ENCODE data around the gene MLPH. TPM values are rescaled to one million over a fixed set of nuclear protein-coding genes. Genes with fewer than 3 reads are reported as not detected.
A peak's percentile ranks its signal among the peaks of the same experiment; 100 is the strongest.

Gene MLPH
- total RNA-seq, 1 donor from 2014 or later, result 73.5 TPM

GRCh38 chr2:237558961-237559641, 72.0 kb downstream of the MLPH start:
- Histone ChIP-seq H3K9me3 (replicated peaks) (peaks cover 18% of the 10 kb centered on the region), H3K27me3 (ENCODE audit: low read depth) (peaks cover 6% of the 10 kb centered on the region), H3K27ac (replicated peaks) (no peak overlapping the region), H3K36me3 (peaks cover 21% of the 10 kb centered on the region), H3K4me3 (no peak overlapping the region), H3K4me1 (peaks cover 11% of the 10 kb centered on the region)
- intact Hi-C loops (cut with micrococcal nuclease), result no loop called here
- TF ChIP-seq, protein P1, sequence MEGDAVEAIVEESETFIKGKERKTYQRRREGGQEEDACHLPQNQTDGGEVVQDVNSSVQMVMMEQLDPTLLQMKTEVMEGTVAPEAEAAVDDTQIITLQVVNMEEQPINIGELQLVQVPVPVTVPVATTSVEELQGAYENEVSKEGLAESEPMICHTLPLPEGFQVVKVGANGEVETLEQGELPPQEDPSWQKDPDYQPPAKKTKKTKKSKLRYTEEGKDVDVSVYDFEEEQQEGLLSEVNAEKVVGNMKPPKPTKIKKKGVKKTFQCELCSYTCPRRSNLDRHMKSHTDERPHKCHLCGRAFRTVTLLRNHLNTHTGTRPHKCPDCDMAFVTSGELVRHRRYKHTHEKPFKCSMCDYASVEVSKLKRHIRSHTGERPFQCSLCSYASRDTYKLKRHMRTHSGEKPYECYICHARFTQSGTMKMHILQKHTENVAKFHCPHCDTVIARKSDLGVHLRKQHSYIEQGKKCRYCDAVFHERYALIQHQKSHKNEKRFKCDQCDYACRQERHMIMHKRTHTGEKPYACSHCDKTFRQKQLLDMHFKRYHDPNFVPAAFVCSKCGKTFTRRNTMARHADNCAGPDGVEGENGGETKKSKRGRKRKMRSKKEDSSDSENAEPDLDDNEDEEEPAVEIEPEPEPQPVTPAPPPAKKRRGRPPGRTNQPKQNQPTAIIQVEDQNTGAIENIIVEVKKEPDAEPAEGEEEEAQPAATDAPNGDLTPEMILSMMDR (IDR thresholded peaks at IDR 0.05; ENCODE audit: borderline replicate concordance), result no peak
- DNase-seq, result peak; percentile 68

DNA sequence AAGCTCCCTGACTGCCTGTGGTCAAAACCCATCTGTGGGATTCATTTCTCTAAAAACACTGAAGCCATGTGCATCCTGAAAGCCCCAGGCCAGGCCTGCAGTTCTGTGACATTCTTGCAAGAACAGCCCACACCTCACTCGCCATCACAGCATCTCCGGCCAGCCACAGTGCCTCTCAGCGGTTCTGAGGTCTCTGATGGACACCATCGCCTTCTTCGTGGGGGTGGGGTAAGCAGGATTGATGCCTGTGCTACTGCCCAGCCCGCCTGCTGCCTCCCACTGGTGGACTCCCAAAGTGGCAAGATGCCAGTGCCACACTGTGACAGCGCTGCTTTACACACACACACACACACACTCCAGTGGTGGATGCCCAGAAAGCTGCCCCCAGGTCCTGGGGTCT, 74.2 kb downstream of the MLPH start:
- peaks cover 11% of the 10 kb centered on the region for H3K4me1 ChIP-seq
- no peak overlapping the region for H3K27ac ChIP-seq (replicated peaks)
- H3K4me3 ChIP-seq, result no peak overlapping the region
- H3K36me3 ChIP-seq, result peaks cover under 1% of the 10 kb centered on the region
- DNase-seq, result no peak
- intact Hi-C loops (cut with micrococcal nuclease), result no loop called here
- TF ChIP-seq, protein P1 (IDR thresholded peaks at IDR 0.05; ENCODE audit: borderline replicate concordance), result no peak
- H3K9me3 ChIP-seq (replicated peaks), result peaks cover 3% of the 10 kb centered on the region
- H3K27me3 ChIP-seq (ENCODE audit: low read depth), result peaks cover 18% of the 10 kb centered on the region

DNA sequence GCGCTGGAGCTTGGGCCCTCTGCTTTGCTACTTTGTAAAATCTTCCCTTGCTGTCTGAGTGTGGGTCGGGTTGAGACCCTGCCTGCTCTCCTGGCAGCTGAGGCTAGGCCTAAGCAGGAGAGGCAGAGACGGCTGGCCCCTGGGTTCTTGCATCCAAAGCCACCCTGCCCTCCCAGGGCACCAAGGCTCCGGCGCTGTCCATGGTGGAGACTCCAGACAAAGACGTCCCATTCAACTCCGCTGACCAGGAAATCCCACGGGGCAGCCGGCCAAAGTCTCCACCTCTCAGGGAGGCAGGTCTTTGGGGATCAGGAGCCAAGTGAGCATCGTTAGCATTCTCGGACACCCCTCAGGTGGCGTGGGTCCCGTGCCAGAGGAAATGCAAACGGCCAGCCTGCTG, 76.8 kb downstream of the MLPH start:
- no peak overlapping the region for H3K4me3 ChIP-seq

GRCh38 chr2:237564526-237565131, 77.6 kb downstream of the MLPH start:
- no peak overlapping the region for H3K4me3 ChIP-seq
- DNase-seq, result no peak
- no peaks in the 10 kb centered on the region for H3K9me3 ChIP-seq (replicated peaks)
- H3K27ac ChIP-seq (replicated peaks), result no peak overlapping the region
- peaks cover under 1% of the 10 kb centered on the region for H3K4me1 ChIP-seq
- H3K36me3 ChIP-seq, result no peaks in the 10 kb centered on the region
- H3K27me3 ChIP-seq (ENCODE audit: low read depth), result peaks cover 18% of the 10 kb centered on the region
- TF ChIP-seq, protein P1 (IDR thresholded peaks at IDR 0.05; ENCODE audit: borderline replicate concordance), result no peak
- intact Hi-C loops (cut with micrococcal nuclease), result no loop called here

More for the DNA sequence above, 76.8 kb downstream of the MLPH start:
- Histone ChIP-seq H3K9me3 (replicated peaks) (no peaks in the 10 kb centered on the region), H3K4me1 (peaks cover 8% of the 10 kb centered on the region), H3K27me3 (ENCODE audit: low read depth) (peaks cover 18% of the 10 kb centered on the region), H3K36me3 (no peaks in the 10 kb centered on the region), H3K27ac (replicated peaks) (no peak overlapping the region)
- intact Hi-C loops (cut with micrococcal nuclease), result no loop called here
- TF ChIP-seq, protein P1 (IDR thresholded peaks at IDR 0.05; ENCODE audit: borderline replicate concordance), result no peak
- DNase-seq, result no peak

GRCh38 chr2:237565974-237566373, 78.9 kb downstream of the MLPH start:
- H3K27ac ChIP-seq (replicated peaks), result no peak overlapping the region
- TF ChIP-seq, protein P1 (IDR thresholded peaks at IDR 0.05; ENCODE audit: borderline replicate concordance), result no peak
- no peak for DNase-seq
- no peaks in the 10 kb centered on the region for H3K9me3 ChIP-seq (replicated peaks)
- H3K4me3 ChIP-seq, result no peak overlapping the region
- H3K36me3 ChIP-seq, result no peaks in the 10 kb centered on the region
- H3K4me1 ChIP-seq, result no peaks in the 10 kb centered on the region
- peaks cover 18% of the 10 kb centered on the region for H3K27me3 ChIP-seq (ENCODE audit: low read depth)
- intact Hi-C loops (cut with micrococcal nuclease), result no loop called here

All from left ventricle myocardium inferior (tissue), 1 donor.